GM21423 (cell line): Measurements from ENCODE around the gene NISCH.

Experiments
- ATAC-seq: cut with Tn5 transposase; IDR thresholded peaks from one replicate; pipeline ENCODE4 v1.9.1; 2021; ENCODE audit warnings: mild to moderate bottlenecking, moderate library complexity; ENCODE audit not compliant: unreplicated experiment

NISCH gene

DNA sequence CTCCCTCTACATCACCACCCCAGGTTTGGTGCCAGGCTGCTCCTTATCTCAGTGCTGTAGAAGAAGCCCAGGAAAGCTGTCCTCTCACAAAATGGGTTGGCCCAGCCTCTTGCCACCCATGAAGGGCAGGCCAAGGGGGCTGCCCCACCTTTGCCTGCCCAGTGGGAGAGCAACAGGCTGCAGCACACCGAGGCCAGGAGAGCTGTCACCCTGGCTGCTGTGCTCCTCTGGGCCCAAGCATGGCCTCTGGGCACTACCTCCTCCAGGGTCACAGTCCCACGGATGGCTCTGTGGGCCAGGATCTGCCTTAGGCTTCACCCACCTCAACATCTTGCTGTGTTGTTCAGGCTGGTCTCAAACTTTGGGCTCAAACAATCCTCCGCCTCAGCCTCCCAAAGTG is 33.3 kb downstream of the NISCH start:
- ATAC-seq: no peak

DNA sequence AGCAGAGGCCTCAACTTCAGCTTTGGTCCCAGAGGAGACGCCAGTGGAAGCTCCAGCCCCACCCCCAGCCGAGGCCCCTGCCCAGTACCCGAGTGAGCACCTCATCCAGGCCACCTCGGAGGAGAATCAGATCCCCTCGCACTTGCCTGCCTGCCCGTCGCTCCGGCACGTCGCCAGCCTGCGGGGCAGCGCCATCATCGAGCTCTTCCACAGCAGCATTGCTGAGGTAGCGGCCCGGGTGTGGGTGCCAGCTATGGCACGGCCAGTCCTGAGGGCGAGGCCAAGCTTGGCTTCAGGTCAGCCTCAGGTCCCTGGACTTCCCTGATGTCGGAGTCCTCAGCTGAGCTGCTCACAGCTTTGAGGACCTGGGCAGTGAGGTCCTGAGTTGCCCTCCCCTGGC is 34.0 kb downstream of the NISCH start:
- ATAC-seq: no peak

DNA sequence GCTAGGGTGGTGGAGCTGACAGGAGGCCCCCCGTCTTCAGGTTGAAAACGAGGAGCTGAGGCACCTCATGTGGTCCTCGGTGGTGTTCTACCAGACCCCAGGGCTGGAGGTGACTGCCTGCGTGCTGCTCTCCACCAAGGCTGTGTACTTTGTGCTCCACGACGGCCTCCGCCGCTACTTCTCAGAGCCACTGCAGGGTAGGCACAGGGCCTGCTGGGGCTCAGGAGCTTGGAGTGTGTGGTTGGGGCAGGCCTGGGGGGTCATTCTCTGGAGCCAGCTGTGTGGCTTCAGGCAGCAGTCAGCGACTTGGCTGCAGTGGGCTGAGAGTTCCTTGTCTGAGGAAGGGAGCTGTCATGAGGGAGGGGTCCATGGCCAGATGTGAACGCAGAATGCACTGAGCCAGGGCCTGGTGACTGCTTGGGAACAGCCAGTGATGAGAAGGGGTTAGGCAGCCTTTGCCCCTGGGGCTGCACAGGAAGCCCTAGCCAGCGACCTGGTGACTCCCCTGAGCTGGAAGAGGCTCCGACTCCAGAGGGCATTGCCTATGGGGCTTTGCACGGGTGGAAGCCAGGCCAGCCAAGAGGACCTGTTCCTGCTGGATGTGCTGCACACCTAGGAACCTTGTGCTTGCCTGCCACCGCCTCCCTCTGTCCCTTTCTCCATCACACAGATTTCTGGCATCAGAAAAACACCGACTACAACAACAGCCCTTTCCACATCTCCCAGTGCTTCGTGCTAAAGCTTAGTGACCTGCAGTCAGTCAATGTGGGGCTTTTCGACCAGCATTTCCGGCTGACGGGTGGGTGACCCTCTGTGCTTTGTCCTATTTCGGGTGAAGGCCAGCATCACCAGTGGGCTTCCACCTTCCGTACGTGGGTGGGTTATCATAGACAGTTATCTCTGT is 34.9 kb downstream of the NISCH start:
- ATAC-seq: no peak

DNA sequence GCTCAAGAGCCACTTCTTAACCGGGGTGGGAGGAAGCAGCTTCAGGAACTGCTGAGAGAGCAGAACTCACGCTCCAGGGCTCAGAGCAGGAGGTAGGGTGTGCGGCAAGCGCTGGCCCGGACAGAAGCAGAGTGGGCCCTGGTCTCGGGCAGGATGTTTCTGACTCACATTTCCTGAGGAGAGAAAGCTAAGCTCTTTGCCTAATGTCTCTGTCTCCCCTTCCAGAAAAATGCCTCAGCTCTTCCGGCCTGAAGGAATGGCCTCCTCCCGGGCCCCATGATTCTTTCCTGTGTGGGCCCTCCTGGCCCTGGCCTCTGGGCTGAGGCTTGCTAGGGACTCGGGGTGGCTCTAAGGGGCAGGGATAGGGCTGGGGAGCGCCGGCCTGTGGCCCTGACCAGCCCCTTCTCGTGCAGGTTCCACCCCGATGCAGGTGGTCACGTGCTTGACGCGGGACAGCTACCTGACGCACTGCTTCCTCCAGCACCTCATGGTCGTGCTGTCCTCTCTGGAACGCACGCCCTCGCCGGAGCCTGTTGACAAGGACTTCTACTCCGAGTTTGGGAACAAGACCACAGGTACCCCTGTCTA is 35.6 kb downstream of the NISCH start:
- ATAC-seq: no peak

DNA sequence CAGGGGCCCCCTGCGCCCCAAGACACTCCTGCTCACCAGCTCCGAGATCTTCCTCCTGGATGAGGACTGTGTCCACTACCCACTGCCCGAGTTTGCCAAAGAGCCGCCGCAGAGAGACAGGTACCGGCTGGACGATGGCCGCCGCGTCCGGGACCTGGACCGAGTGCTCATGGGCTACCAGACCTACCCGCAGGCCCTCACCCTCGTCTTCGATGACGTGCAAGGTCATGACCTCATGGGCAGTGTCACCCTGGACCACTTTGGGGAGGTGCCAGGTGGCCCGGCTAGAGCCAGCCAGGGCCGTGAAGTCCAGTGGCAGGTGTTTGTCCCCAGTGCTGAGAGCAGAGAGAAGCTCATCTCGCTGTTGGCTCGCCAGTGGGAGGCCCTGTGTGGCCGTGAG is 36.7 kb downstream of the NISCH start:
- no peak for ATAC-seq

DNA sequence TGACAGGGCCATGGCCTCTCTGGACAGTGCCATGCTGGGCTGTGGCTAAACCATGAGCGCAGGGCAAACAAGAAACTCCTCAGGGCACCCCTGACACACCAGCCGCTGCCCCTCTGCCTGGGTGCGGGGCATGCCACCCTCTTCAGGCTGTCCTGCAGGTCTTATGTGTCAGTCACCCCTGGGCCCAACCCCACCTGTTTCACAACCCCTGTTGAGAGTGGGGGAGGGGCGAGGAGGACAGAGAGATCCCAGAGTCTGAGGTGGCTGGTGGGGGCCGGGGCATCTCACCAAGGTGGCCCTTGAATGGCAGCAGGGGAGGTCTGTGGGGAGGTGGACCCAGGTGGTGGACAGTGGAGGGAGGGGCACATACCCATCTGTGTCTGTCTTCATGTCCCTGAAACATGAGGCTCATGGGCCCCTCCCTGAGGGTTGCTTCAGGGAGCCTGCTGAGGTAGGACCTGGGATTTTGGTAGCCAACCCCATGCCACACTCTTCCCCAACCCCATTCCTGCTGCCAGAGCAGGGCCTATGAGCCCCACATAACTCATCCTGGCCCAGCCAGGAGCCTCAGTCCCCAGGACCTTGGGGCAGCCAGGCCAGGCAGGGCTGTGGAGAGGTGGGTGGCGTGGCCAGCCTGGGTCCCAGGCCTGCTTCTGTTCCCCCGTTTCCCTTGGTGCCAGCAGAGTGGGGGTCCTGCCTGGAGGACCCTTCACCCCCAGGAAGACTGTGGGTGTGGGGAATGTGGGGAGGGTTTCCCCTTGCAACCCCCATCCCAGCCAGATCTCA is 38.0 kb downstream of the NISCH start:
- ATAC-seq: no peak

DNA sequence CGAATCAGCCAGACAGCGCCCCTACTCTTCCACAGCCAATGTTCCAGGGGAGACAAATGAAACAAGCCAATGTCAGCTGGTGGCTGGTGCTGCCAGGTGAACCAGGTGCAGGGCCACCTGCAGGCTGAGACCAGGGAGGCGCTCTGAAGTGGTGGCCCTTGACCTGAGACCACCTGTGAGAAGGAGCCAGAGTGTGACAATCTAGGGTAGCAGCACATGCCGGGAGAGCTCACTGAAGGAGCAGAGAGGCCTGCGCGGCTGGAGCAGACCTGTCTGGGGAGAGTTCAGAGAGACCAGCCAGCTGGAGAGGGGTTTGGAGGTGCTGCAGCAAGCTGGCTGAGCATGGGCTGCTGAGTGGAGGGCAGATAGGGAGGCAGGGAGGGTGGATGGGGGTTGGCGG is 39.0 kb downstream of the NISCH start:
- ATAC-seq: no peak

DNA sequence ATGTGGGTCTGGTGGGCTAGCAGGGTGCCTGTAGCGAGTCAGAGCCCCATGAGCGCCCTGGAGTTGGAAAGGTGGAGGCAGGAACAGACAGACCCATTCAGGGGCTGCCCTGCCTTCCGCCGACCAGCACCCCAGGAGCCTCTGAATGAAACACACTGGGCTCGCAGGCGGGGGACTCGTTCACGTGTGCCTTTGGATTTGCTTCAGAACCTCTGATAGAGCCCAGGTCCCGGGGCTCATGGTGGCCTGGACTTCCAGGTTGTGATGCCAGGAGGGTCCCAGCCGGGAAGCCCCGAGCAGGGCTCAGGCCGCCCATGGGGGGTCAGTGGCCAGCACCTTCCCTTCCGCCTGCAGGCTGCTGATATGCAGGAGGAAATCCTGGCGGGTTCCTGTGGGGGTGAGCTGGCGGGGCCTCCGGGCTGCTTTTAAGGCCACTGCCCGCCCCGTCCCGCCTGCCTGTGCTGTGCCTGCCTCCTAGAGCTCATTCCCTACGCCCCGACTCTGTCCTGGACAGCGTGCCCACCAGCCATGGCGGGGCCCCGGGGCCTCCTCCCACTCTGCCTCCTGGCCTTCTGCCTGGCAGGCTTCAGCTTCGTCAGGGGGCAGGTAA is 39.6 kb downstream of the NISCH start, which contains the start of gene STAB1:
STAB1 (plus strand) TSS at position 453 of the 610 bp plus-strand sequence; CDS start at position 529, 76 bp downstream.
- no peak for ATAC-seq

DNA sequence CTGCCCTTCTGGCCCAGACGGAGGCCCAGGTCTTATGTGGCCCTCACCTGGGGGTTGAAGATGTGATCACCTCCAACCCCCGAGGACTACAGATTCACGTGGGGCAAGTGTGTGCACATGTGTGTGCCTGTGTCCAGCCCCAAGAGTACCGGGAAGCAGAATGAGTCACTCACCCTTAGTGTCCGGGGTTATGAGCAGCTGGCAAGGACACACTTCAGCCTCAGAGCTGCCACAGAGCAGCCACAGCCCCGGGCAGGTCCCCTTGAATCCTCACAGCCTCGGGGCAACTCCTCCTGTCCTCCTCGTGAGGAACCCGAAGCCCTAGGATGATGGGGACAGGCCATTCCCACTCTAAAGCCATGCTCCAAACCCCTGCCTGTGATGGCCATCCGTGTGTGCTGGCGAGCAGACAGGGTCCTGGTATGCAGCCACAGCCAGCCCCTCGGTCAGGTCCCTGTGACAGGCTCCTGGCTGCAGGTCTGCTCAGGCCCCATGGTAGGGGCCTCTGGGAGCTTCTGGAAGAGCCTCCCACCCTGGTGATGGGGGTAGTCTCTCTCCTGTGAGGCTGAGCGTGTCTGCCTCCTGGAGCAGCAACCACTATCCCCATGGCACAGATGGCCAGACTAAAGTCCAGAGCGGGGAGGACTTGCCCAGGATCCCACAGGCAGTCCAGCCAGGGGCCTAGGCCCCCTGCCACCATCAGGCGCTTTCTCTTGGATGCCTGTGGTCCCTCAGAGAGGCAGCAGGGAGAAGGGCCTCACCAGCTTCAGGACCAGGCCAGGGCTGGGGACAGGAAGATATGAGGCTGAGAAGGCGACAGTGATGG is 40.6 kb downstream of the NISCH start:
- ATAC-seq: no peak

DNA sequence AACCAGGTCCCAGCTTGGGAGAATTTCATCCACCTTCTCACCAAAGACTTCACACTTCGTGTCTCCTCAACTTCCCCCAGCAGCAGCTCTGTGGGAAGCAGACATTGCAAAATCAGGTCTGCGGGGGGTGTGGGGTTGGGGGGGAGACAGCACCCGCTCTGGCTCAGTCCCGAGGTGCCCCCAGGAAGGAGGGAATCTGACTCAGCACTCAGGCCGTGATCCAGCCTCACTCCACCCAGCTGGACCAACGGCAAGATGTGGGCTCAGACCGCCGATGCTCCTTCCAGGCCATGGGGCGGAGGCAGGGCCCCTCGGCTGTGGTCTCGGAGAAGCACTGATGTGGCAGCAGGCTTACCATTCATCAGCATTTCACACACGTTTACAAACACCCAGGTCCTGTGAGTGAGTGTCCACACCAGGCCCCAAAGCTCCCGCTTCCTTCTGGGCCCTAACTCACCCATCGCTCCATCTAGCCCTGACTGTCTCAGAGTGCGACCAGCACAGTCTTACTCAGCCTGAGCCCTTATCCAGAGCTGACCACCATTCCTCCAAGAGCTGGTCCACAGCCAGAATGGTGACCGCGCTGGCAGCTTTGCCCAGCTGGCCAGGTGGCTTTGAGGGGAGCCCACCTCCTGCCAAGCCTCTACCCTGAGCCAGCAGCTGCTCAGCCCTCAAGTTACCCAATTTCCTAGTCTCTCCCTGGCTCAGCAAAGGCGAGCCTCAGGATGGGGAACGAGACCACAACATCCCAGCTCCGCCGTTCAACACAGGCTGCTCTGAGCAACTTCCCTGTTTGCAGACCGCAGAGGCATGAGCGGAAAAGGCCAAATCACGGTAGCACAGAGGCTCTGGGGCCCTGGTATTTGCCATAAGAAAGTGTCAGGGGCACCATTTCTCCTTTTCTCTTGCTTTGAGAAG is 43.0 kb downstream of the NISCH start:
- ATAC-seq: no peak

DNA sequence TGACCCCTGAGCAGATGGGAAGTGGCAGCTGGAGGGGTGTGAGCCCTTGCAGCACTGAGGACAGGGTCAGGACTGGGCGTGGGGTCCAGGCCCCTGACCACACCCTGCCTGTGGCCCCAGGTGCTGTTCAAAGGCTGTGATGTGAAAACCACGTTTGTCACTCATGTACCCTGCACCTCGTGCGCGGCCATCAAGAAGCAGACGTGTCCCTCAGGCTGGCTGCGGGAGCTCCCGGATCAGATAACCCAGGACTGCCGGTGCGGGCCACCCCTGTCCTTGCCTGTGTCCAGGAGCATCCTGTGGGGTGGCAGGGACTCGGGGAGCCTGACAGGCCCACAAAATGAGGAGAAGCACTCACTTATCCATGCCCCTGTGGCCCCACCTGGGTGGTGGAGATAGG is 45.6 kb downstream of the NISCH start:
- no peak for ATAC-seq

DNA sequence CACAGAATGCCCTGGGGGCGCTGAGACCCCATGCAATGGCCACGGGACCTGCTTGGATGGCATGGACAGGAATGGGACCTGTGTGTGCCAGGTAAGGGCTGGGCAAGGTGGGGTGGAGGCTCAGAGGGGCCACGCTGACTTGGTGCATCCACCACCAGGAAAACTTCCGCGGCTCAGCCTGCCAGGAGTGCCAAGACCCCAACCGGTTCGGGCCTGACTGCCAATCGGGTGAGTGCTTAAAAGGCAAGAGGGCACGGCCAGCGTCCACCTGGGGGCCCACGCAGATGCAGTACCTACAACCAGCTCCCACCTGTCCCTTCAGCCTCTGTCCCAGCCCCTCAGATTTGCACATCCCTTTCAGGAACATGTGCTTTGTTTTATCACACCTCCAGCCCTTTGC is 46.6 kb downstream of the NISCH start:
- ATAC-seq: no peak

DNA sequence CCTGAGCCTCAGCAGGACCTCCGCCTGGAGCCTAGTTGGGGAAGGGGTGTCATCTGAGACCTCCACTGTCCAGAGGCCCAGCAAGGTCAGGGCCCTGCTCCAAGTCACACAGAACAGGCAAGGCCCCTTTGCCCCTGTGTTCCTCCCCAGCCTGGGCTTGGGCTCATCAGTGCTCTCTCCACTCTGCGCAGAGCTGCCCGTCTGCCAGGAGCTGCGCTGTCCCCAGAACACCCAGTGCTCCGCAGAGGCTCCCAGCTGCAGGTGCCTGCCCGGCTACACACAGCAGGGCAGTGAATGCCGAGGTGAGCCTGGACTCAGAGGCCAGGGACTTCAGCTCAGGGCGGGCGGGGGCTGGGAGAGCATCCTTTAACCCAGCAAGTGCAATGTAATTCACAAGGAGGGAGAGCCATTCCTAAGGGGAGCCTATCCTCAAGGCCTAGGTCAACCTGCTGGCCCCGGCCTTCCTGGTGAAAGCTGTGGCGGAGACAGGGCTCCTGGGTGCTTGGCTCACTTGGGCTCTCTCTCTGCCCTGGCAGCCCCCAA is 47.5 kb downstream of the NISCH start:
- ATAC-seq: no peak

DNA sequence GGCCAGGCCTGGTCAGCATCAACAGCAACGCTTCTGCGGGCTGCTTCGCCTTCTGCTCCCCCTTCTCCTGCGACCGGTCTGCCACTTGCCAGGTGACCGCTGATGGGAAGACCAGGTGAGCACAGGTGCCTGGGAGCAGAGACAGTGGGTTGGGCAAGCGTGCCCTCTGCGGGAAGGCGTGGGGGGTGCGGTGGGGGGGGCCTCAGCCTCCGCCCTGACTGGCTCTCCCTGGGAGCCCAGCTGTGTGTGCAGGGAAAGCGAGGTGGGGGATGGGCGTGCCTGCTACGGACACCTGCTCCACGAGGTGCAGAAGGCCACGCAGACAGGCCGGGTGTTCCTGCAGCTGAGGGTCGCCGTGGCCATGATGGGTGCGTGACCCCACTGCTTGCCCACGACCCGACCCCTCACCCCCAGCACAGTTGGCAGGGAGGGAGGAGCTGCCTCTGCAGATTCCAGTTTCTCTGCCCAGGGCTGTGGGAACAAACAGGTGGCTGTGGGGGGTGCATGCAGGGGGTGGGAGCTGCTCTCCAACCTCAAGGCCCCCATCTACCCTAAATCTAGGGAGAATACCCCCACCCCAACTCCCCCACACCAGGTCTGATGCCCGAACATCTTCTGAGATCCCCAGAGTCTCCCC is 48.5 kb downstream of the NISCH start:
- no peak for ATAC-seq

DNA sequence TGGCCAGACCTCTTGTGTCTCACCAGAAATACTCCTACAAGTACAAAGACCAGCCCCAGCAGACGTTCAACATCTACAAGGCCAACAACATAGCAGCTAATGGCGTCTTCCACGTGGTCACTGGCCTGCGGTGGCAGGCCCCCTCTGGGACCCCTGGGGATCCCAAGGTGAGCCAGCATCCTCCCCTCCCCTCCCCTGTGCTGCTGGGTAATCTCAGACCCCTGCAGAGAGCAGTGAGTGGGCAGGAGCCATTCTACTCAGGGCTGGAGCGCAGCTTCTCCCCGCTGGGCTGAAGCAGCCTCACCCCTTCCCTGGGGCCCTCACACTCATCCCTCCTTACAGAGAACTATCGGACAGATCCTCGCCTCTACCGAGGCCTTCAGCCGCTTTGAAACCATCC is 49.6 kb downstream of the NISCH start:
- no peak for ATAC-seq

DNA sequence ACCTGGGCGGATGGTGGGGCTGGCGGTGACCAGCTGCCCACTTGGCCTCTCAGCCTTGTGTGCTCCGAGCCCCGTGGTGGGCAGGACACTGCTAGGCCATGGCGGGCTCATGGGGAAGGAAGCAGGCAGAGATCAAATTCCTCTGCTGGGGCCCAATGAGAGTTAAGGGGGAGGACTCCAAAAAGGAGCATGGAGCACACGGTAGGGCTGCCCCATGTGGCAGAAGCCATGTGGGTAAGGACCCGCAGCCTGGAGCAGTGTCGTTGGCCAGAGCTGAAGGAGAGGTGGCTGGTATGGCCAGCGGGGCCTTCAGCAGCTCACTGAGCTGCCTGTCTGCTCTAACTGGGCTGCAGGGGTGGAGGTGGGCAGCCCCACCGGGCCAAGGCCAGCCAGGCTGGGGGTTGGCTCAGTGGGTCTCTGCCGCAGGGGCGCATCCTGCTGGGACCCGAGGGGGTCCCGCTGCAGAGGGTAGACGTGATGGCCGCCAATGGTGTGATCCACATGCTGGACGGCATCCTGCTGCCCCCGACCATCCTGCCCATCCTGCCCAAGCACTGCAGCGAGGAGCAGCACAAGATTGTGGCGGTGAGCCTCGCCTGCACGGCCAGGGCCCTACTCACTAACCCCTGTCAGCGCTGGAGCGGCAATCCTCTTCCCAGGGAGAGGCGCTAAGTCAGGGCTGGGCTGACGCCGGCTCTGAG is 51.0 kb downstream of the NISCH start:
- ATAC-seq: no peak

DNA sequence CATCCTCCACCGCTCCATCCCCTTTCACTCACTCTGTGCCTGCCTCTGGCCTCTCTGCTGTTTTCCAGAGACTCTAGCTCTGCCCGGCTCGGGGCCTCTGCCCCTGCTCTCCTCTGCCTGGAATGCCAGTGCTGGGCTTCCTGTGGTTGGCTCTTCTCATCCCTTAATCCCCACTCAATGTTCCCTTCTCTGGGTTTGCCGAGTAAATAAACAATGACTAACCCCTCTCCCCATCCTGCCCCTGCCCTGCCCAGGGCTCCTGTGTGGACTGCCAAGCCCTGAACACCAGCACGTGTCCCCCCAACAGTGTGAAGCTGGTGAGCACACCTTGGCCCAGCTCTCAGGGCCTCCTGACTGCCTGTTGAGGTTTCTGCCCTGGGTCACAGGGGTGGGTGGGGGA is 52.0 kb downstream of the NISCH start:
- no peak for ATAC-seq

DNA sequence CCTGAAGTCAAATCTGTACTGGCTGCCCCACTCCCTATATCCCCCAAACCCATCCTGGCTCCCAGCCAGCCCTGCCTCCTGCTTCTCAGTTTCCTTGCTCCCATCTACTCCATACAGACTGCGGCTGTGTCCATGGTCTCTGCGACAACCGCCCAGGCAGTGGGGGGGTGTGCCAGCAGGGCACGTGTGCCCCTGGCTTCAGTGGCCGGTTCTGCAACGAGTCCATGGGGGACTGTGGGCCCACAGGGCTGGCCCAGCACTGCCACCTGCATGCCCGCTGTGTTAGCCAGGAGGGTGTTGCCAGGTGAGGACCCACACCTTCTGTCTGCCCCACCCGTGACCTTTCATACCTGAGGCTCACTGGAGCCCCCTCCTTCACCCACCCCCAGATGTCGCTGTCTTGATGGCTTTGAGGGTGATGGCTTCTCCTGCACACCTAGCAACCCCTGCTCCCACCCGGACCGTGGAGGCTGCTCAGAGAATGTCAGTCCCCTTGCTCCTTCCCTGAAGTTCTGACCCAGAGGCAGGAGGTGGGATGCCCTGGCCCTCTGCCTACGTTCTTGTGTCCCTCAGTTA is 54.4 kb downstream of the NISCH start:
- ATAC-seq: no peak
